ENCODE results near the gene LDLRAD4.

The LDLRAD4 gene

GRCh38 chr18:13280070-13280795, 61.7 kb downstream of the LDLRAD4 start:
- Histone ChIP-seq H3K27me3 (ENCODE audit: insufficient read depth, poor library complexity, severe bottlenecking) (no peaks in the 10 kb centered on the region), H3K4me3 (replicated peaks; ENCODE audit: insufficient read depth, low read length) (no peak overlapping the region), H3K27ac (replicated peaks) (no peak overlapping the region)
- TF ChIP-seq CTCF (IDR thresholded peaks at IDR 0.05; ENCODE audit: insufficient read depth, low read length) = no peak
- TF ChIP-seq POLR2AphosphoS5 (IDR thresholded peaks at IDR 0.05; ENCODE audit: low read depth) = no peak
- TF ChIP-seq GABPA (IDR thresholded peaks at IDR 0.05; ENCODE audit: low read depth) = no peak
- no peak for TF ChIP-seq SPI1 (IDR thresholded peaks at IDR 0.05; ENCODE audit: borderline replicate concordance, low read depth)
- TF ChIP-seq REST (IDR thresholded peaks at IDR 0.05; ENCODE audit: insufficient replicate concordance, low read depth) = no peak
- DNase-seq (ENCODE audit: low read depth in 1 of 2, low spot score in 1 of 2) = no peak

GRCh38 chr18:13281406-13281805, 62.8 kb downstream of the LDLRAD4 start:
- no peak for DNase-seq (ENCODE audit: low read depth in 1 of 2, low spot score in 1 of 2)
- TF ChIP-seq GABPA (IDR thresholded peaks at IDR 0.05; ENCODE audit: low read depth) (no peak), POLR2AphosphoS5 (IDR thresholded peaks at IDR 0.05; ENCODE audit: low read depth) (no peak), REST (IDR thresholded peaks at IDR 0.05; ENCODE audit: insufficient replicate concordance, low read depth) (no peak), SPI1 (IDR thresholded peaks at IDR 0.05; ENCODE audit: borderline replicate concordance, low read depth) (no peak)
- H3K27ac ChIP-seq (replicated peaks) = no peak overlapping the region
- H3K27me3 ChIP-seq (ENCODE audit: insufficient read depth, poor library complexity, severe bottlenecking) = no peaks in the 10 kb centered on the region
- no peak overlapping the region for H3K4me3 ChIP-seq (replicated peaks; ENCODE audit: insufficient read depth, low read length)

- no peak overlapping the region for H3K4me3 ChIP-seq (replicated peaks; ENCODE audit: insufficient read depth, low read length)
- no peak for DNase-seq (ENCODE audit: low read depth in 1 of 2, low spot score in 1 of 2)
- TF ChIP-seq POLR2AphosphoS5 (IDR thresholded peaks at IDR 0.05; ENCODE audit: low read depth) = no peak
- H3K27me3 ChIP-seq (ENCODE audit: insufficient read depth, poor library complexity, severe bottlenecking) = peaks cover 3% of the 10 kb centered on the region
- no peak overlapping the region for H3K27ac ChIP-seq (replicated peaks)
Measured at GRCh38 chr18:13283746-13284145, 65.2 kb downstream of the LDLRAD4 start.

GRCh38 chr18:13284330-13285027, 65.9 kb downstream of the LDLRAD4 start:
- DNase-seq (ENCODE audit: low read depth in 1 of 2, low spot score in 1 of 2) = no peak
- Histone ChIP-seq H3K27me3 (ENCODE audit: insufficient read depth, poor library complexity, severe bottlenecking) (peaks cover 3% of the 10 kb centered on the region), H3K27ac (replicated peaks) (no peak overlapping the region), H3K4me3 (replicated peaks; ENCODE audit: insufficient read depth, low read length) (no peak overlapping the region)
- TF ChIP-seq GABPA (IDR thresholded peaks at IDR 0.05; ENCODE audit: low read depth) (no peak), CTCF (IDR thresholded peaks at IDR 0.05; ENCODE audit: insufficient read depth, low read length) (no peak), REST (IDR thresholded peaks at IDR 0.05; ENCODE audit: insufficient replicate concordance, low read depth) (no peak), POLR2AphosphoS5 (IDR thresholded peaks at IDR 0.05; ENCODE audit: low read depth) (no peak), SPI1 (IDR thresholded peaks at IDR 0.05; ENCODE audit: borderline replicate concordance, low read depth) (no peak)

Measured in HL-60 (cell line).